ENCODE measurements around the gene KIAA1958. TPM values are rescaled to one million over a fixed set of nuclear protein-coding genes. Genes with fewer than 3 reads are reported as not detected.

Gene KIAA1958
- total RNA-seq, 1 donor from 2014 or later, result 3.9 TPM

DNA sequence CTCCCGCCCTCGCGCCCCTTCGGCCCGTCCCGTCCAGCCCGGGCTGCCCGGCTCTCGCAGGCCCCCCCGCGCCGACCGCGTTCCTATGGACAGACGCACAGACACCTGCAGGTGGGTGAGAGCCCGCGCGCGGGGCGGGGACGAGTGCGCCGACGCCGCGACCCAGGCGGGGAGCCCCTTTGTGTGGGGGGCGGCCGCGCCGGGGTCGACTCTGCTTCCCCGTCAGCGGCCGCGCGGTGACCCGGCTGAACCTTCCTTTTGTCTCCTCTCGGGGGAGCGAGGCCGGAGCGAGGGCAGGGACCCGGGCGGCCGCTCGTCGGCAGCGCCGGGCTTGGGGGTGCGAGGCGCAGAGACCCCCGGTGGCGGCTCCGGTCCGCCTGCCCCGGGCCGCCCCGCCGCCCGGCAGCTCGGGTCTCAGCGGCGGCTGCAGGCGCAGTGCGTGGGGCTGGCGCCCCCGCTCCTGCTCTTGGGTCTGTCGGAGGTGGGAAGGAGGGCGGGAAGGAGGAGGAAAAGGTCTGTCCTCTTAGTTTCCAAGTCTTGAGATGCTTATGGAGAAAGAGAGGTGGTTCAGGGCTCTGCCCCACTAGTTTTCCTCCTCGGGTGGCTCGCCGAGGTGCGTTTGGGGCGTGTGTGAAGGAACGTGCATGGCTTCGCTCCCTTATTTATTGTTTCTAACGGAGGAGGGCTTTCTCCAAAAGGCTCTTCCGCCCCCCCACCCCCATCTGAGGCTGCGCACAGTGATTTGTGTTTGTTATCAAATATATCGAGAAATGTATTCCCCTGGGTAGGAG, 576 bp downstream of the KIAA1958 start:
- peak; percentile 49 for ATAC-seq (ENCODE audit: poor library complexity)
- intact Hi-C loops (cut with DNase I), result no loop called here

GRCh38 chr9:112487799-112488340, 1.2 kb downstream of the KIAA1958 start:
- intact Hi-C loops (cut with DNase I), result no loop called here
- ATAC-seq (ENCODE audit: poor library complexity) (no peak), DNase-seq (no peak)

More for the DNA sequence above, 576 bp downstream of the KIAA1958 start:
- peak; percentile 70 for DNase-seq

DNA sequence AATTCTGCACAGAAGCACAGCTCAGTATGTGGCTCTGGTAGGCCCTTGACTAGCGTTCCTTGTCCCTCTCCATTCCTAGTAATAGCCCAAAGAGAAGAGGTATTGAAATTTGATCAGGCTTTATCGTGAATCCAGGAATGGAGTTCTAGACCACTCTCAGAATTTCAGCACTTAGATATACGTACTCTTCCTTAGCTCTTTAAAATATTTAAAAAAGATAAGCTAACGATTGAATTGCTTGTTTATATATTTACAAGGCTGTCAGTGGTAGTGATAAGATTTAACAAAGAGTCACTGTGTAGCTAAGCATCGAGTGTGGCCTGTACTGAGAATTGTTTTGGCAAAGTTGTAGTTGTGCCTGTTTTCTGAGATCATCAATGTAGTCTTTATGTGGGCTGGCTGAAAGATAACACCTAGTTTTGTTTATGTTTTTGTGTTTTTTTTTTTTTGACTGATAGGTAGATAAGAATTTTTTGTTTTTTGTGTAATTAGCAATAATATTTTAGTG, 2.5 kb downstream of the KIAA1958 start:
- intact Hi-C loops (cut with DNase I), result no loop called here
- no peak for ATAC-seq (ENCODE audit: poor library complexity)
- no peak for DNase-seq

GRCh38 chr9:112489876-112490666, 3.4 kb downstream of the KIAA1958 start:
- ATAC-seq (ENCODE audit: poor library complexity), result no peak
- intact Hi-C loops (cut with DNase I), result no loop called here

DNA sequence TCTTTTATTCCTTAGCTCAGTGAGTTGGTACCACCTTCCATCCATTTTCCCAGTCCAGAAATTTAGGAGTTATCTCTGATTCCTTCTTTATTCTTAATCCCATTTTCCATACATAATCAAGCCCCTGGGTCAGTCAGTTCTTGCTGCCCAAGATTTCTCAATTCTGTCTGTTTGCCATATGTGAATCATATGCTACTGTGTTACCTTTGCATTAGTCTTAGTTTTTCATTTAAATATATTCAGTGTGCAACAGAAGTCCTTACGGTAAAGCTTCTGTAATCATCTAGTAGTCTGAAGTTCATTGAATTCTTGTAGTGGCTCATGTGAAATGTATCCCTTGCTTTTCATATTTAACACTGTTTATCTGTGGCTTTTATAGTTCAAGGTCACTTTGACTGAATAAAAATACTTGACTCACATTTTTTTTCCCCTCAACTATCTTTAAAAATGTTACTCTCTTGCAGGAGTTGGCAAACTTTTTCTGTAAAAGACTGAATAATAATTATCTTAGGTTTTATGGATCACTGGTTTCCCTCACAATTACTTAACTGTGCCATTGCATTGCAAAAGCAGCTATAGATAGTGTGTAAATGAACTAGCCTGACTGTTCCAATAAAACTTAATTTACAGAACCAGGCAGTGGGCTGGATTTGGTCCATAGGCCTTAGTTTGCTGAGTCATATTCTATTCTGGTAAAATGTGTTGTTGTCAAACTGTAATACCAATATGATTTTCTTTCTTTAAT, 6.9 kb downstream of the KIAA1958 start:
- DNase-seq, result no peak

More at GRCh38 chr9:112489876-112490666, 3.4 kb downstream of the KIAA1958 start:
- DNase-seq, result no peak

GRCh38 chr9:112494153-112494552, 7.5 kb downstream of the KIAA1958 start:
- DNase-seq, result no peak
- no peak for ATAC-seq (ENCODE audit: poor library complexity)
- intact Hi-C loops (cut with DNase I), result no loop called here

More for the DNA sequence above, 6.9 kb downstream of the KIAA1958 start:
- ATAC-seq (ENCODE audit: poor library complexity), result no peak
- intact Hi-C loops (cut with DNase I), result no loop called here

DNA sequence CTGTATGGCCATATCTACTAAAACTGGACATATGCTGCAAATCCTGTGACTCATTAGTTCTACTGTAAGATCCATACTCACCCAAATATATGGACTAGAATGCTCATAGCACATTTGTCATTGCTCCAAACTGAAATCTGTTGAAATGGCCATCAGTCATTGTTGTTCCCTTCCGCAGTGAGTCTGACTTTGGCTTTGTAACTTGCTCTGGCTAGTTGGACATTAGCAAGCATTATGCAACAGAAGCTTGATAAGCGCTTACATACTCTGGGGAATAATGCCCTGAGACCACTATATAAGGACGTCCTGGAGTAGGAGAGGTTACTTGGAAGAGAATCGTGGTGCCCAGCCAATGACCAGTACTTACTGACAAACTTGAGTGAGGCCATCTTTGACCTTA, 9.0 kb downstream of the KIAA1958 start:
- intact Hi-C loops (cut with DNase I), result no loop called here
- DNase-seq (no peak), ATAC-seq (ENCODE audit: poor library complexity) (no peak)

DNA sequence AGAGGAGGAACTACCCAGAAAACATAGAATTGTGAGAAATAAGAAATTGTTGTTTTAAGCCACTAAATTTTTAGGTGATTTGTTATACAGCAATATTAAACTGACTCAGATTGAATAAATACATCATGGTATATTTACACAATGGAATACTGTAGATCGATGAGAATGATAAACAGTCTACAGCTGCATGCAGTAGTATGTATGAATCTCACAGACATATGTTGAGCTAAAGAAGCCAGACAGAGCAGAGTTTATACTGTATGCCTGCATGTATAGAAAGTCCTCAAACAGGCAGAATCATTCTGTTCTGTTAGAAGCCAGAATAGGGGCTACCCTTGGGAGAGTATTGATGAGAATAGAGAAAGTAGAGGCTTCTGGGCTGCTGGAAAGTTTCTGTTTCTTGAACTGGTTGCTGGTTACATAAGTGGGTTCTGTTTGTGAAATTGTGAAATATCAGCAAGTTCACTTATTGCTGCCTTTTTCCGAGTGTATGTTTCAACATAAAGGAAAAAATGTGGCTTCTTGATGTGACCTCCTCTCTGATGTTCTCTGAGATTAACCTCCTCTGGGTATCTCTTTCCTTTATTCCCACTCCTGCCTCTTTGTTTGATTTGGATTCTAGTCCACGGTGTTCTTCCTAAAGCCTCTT, 9.6 kb downstream of the KIAA1958 start:
- intact Hi-C loops (cut with DNase I), result no loop called here
- ATAC-seq (ENCODE audit: poor library complexity) (no peak), DNase-seq (no peak)

DNA sequence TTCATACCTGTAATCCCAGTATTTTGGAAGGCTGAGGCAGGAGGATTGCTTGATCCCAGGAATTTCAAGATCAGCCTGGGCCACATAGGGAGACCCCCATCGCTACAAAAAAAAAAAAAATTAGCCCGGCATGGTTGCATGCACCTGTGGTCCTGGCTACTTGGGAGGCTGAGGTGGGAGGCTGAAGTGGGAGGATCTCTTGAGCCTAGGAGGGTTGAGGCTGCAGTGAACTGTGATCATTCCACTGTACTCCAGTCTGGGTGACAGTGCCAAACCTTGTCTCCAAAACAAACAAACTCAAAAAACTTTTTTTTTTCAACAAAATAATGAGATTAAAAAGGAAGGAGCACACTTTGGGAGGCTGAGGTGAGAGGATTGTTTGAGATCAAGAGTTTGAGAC, 14.2 kb downstream of the KIAA1958 start:
- no peak for ATAC-seq (ENCODE audit: poor library complexity)
- intact Hi-C loops (cut with DNase I), result no loop called here
- DNase-seq, result no peak

DNA sequence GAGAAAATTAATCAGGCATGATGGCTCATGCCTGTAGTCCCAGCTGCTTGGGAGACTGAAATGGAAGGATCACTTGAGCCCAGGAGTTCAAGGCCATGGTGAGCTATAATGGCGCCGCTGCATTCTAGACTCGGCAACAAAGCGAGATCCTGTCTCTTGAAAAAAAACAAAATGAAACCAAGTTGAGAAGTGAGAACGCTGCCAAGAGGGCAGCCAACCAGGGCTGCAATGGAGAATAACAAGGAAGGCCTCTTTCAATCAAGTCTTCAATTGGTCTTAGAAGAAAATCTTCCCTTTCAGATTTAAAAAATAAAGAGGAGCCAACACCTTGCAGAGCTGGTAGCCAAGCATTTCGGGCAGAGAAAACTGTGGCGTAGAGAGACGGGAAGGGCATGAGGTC, 14.7 kb downstream of the KIAA1958 start:
- ATAC-seq (ENCODE audit: poor library complexity) (no peak), DNase-seq (no peak)
- intact Hi-C loops (cut with DNase I), result no loop called here

- intact Hi-C loops (cut with DNase I), result no loop called here
- no peak for ATAC-seq (ENCODE audit: poor library complexity)
- no peak for DNase-seq
Measured at GRCh38 chr9:112502175-112502946, 15.7 kb downstream of the KIAA1958 start.

DNA sequence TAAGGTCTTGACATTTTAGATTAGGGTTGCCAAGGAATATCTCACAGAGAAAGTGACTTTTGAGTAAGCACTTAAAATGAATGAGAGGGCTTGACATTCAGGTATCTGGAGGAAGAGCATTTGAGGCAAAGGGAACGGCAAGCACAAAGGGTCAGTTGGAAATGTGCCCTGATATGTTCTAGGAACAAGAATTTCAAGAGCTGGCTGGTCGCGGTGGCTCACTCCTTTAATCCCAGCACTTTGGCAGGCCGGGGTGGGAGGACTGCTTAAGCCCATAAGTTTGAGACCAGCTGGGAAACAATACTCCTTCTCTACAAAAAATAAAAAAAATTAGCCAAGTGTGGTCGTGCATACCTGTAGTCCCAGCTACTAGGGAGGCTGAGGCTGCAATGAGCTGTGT, 16.5 kb downstream of the KIAA1958 start:
- ATAC-seq (ENCODE audit: poor library complexity), result peak; percentile 79

GRCh38 chr9:112505086-112505485, 18.5 kb downstream of the KIAA1958 start:
- ATAC-seq (ENCODE audit: poor library complexity) (no peak), DNase-seq (no peak)
- intact Hi-C loops (cut with DNase I), result no loop called here

More for the DNA sequence above, 16.5 kb downstream of the KIAA1958 start:
- intact Hi-C loops (cut with DNase I), result no loop called here
- DNase-seq, result peak; percentile 48

DNA sequence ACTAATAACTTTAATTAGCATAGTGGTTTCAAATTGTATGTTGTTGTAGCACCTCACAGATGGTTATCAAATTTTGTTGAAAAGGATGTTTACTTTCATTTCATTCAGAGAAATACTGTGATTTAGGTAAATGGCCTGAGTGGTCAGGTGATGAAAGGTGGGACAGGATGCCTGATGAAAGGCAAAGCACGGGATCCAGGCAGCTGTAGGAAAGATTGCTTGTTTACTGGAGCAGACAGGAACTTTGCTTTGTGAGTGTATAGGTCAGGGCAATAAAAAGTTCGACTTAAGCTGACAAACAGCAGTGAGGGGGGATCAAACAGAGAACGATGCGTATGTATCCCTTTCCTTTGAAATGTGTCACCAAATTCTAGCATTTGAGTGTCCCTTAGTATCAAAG, 19.0 kb downstream of the KIAA1958 start:
- intact Hi-C loops (cut with DNase I), result no loop called here
- no peak for ATAC-seq (ENCODE audit: poor library complexity)
- DNase-seq, result no peak

DNA sequence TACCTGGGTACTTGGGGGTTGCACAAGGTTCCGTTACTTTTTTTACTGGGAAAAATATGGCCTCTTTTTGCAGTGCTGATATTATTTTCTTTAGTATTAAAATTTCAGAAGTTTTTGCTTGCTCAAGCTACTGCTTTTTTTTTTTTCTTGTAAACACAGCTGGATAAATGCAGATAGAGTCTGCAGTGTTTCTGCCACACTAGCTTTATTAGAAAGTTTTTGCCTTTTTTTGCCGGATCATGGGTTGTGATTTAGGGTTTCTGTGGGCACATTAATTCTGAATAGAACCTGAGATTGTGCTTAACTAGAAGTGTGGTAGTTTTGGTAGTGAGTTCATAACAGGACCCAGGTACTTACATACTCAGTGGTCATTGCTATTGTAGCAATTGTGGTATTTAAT, 19.9 kb downstream of the KIAA1958 start:
- intact Hi-C loops (cut with DNase I), result no loop called here
- DNase-seq (no peak), ATAC-seq (ENCODE audit: poor library complexity) (no peak)

- intact Hi-C loops (cut with DNase I), result no loop called here
- ATAC-seq (ENCODE audit: poor library complexity) (no peak), DNase-seq (no peak)
Measured at GRCh38 chr9:112507001-112507680, 20.5 kb downstream of the KIAA1958 start.

DNA sequence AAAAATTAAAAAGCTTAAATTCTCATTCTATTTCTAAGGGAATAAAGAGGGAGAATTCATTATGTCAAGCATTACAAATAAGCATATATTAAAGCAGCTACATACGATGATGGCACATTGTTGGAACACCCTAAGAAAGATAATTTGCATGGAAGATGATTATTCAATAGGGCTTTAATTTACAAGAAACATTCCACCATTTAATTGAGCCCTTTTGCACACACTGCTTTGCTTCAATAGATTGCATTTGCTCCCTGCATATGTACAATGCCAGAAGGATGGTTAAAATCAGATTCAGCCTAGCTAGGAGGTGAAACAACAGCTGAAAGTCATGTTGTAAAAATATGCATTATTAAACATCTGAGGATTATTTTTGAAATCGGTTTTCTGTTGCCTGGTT, 21.8 kb downstream of the KIAA1958 start:
- ATAC-seq (ENCODE audit: poor library complexity), result no peak
- intact Hi-C loops (cut with DNase I), result no loop called here

More for the DNA sequence above, 21.8 kb downstream of the KIAA1958 start:
- DNase-seq, result no peak
